ENCODE results near the gene TCIRG1.

- TF ChIP-seq CTCF (IDR thresholded peaks at IDR 0.05; ENCODE audit: poor library complexity) (no peak), EZH2 (IDR thresholded peaks at IDR 0.05; ENCODE audit: borderline replicate concordance) (no peak), EZH2phosphoT487 (IDR thresholded peaks at IDR 0.05; ENCODE audit: low read depth, severe bottlenecking, unreplicated experiment) (no peak)
These were observed 5.1 kb upstream of the TCIRG1 start for GRCh38 chr11:68033708-68034045.

Measured in hepatocyte (in vitro differentiated cells).